GM10266 (cell line): ENCODE results near the gene CELA3A.

ENCODE experiments used
- DNase-seq: peaks from one replicate; pipeline ENCODE4 v3.0.0; 2012; ENCODE audit errors: extremely low spot score
- TF ChIP-seq, protein P1 (sequence below): IDR thresholded peaks from 2 replicates; pipeline ENCODE4 v1.5.1; 2012; ENCODE audit warnings: mild to moderate bottlenecking, low read depth; ENCODE audit not compliant: control insufficient read depth, insufficient read depth; ENCODE audit errors: missing control alignments

The CELA3A gene, protein sequence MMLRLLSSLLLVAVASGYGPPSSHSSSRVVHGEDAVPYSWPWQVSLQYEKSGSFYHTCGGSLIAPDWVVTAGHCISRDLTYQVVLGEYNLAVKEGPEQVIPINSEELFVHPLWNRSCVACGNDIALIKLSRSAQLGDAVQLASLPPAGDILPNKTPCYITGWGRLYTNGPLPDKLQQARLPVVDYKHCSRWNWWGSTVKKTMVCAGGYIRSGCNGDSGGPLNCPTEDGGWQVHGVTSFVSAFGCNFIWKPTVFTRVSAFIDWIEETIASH

DNA sequence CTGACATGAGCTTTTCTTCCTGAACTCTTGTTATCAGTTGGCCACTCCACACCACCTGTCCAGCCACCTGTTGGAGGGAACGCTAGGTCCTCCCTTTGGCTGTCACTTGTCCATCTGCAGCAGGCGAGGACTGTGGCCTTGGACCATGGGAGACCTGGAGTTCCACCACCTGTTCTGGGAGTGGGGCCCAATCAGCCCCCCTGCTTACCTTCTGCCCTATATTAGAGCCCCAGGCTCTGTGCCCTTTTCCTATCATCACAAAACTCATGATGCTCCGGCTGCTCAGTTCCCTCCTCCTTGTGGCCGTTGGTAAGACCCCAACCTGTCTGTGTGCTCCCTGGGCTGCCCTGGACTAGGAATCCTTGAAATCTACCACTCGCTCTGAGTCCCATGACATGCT lies at the start of gene CELA3A:
Gene CELA3A (plus strand): TSS at position 249 of the 400 bp plus-strand sequence. CDS start 18 bp downstream, at position 267.
- TF ChIP-seq, protein P1, sequence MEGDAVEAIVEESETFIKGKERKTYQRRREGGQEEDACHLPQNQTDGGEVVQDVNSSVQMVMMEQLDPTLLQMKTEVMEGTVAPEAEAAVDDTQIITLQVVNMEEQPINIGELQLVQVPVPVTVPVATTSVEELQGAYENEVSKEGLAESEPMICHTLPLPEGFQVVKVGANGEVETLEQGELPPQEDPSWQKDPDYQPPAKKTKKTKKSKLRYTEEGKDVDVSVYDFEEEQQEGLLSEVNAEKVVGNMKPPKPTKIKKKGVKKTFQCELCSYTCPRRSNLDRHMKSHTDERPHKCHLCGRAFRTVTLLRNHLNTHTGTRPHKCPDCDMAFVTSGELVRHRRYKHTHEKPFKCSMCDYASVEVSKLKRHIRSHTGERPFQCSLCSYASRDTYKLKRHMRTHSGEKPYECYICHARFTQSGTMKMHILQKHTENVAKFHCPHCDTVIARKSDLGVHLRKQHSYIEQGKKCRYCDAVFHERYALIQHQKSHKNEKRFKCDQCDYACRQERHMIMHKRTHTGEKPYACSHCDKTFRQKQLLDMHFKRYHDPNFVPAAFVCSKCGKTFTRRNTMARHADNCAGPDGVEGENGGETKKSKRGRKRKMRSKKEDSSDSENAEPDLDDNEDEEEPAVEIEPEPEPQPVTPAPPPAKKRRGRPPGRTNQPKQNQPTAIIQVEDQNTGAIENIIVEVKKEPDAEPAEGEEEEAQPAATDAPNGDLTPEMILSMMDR = no peak
- no peak for DNase-seq

DNA sequence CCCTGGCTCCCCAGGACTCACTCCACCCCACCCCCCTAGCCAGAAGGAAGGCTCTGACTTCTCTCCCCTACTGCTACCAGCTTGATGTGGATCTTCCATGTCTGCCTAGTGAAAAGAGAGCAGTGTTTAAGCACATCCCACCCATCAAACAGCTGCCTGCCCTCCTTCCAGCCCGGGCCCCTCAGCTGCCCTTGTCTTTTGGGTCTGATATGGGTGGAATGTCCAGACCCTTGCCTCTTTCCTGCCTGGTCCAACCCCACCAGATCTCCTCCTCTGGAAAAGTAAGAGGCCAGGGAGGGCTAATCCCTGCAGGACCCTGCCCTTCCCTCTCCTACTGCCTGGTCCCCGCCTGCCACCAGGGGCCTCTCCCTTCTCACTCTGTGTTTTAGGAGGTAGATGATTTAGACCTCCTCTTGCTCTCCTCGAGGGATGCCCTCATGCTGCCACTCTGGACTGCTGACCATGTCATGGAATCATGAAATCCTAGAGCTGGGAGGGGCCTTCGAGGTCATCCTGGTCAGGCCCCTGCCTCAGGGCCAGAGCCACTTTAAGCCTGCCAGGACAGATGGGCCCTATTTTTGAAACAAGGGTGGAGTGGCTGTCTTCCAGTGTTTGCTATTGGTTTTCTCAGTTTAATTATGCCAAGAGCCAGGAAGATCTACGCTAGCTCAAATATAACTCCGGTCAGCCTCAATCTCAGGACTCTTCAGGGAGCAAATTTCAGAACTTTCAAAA lies 48.5 kb upstream of the CELA3A start:
- TF ChIP-seq, protein P1 = no peak
- DNase-seq = no peak

GRCh38 chr1:21955058-21955457 lies 46.4 kb upstream of the CELA3A start:
- TF ChIP-seq, protein P1 = no peak
- DNase-seq = no peak

- DNase-seq = no peak
- TF ChIP-seq, protein P1 = no peak
Measured at GRCh38 chr1:21955501-21956281, 45.8 kb upstream of the CELA3A start.

DNA sequence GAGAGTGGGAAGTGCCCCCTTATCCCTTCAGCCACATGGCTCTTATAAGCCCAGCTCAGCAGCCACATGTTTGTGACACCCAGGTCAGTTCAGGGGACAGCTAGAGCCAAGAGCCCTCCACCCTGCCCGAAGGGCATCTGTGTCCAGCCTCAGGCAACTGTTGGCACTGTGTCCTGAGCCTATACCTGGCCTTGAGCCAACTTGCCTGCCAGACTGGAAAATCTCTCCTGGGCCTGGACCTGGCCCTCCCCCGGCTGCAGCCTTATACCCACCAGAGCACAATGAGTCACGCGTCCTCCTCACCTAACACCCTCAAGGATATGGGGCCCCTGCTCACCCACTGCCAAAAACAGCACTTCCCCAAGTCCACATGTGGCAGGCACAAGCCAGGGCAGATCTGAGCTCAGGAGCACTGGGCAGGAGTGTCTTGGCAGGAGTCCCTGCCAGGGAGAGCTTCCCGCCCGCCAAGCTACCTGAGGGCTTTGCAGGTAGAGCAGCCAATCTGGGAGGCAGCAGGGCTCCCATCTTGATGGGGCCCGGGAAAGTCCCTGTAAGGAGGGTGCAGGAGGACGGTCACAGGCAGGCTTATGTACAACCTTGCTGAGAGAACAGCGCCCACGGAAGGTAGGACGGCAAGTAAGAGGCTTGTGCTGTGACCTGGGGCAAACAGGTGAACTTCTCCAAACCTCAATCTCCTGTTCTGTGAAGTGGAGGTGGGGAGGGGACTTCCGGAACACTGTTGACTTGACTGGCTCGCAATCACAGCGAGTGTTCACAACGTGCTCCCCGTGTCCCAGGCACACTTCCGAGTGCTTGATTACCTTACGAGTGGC lies 44.5 kb upstream of the CELA3A start:
- DNase-seq = no peak
- TF ChIP-seq, protein P1 = no peak

- DNase-seq = no peak
- TF ChIP-seq, protein P1 = no peak
Measured at GRCh38 chr1:21961337-21961736, 40.1 kb upstream of the CELA3A start.
